ENCODE results near the gene FPGS.

FPGS gene

DNA sequence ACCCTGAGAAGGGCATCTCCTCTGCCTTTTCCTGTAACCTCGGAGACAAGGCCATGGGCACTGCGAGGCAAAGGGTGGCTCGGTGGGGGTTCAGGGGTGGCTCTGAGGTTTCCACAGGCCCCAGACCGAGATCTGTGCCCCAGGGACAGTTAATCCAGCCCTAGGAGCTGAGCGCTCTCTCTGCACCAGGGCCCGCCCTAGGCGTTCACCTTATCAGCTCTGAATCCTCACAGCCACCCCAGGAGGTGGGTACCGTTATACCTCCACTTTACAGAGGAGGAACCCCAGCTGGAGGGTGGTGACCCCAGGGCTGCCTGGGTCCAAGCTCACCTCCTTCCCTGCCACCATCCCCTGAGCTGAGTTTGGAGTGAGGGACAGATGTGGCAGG lies 54.0 kb downstream of the FPGS start:
- H3K4me3 ChIP-seq (ENCODE audit: low read depth, low read length) = no peak overlapping the region

GRCh38 chr9:127857278-127857677 lies 54.6 kb downstream of the FPGS start:
- H3K4me3 ChIP-seq (ENCODE audit: low read depth, low read length) = no peak overlapping the region
- TF ChIP-seq, protein P1, sequence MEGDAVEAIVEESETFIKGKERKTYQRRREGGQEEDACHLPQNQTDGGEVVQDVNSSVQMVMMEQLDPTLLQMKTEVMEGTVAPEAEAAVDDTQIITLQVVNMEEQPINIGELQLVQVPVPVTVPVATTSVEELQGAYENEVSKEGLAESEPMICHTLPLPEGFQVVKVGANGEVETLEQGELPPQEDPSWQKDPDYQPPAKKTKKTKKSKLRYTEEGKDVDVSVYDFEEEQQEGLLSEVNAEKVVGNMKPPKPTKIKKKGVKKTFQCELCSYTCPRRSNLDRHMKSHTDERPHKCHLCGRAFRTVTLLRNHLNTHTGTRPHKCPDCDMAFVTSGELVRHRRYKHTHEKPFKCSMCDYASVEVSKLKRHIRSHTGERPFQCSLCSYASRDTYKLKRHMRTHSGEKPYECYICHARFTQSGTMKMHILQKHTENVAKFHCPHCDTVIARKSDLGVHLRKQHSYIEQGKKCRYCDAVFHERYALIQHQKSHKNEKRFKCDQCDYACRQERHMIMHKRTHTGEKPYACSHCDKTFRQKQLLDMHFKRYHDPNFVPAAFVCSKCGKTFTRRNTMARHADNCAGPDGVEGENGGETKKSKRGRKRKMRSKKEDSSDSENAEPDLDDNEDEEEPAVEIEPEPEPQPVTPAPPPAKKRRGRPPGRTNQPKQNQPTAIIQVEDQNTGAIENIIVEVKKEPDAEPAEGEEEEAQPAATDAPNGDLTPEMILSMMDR (IDR thresholded peaks at IDR 0.05; ENCODE audit: borderline replicate concordance, insufficient read depth, low read depth, low read length) = no peak

More for the DNA sequence above, 54.0 kb downstream of the FPGS start:
- TF ChIP-seq, protein P1 (IDR thresholded peaks at IDR 0.05; ENCODE audit: borderline replicate concordance, insufficient read depth, low read depth, low read length) = no peak

GRCh38 chr9:127858041-127858512 lies 55.4 kb downstream of the FPGS start:
- no peak overlapping the region for H3K4me3 ChIP-seq (ENCODE audit: low read depth, low read length)
- TF ChIP-seq, protein P1 (IDR thresholded peaks at IDR 0.05; ENCODE audit: borderline replicate concordance, insufficient read depth, low read depth, low read length) = no peak

DNA sequence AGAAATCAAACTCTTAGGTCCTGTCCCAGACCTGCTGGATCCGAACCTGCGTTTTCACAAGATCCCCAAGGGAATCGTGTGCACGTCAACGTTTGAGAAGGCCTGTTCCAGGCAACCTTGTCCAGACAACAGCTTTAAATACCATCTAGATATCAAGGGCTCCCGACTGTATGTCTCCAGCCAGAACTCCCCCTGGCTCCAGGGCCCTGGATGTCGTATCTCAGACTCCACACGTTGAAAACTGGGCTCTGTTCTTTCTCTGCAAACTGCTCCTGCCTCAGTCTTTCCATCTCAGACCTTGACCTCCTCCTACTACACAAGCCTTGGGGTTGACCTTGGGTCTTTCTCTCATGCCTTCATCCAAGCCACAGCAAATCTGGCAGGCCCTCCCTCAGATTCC lies 57.6 kb downstream of the FPGS start:
- H3K4me3 ChIP-seq (ENCODE audit: low read depth, low read length) = no peak overlapping the region
- TF ChIP-seq, protein P1 (IDR thresholded peaks at IDR 0.05; ENCODE audit: borderline replicate concordance, insufficient read depth, low read depth, low read length) = no peak

DNA sequence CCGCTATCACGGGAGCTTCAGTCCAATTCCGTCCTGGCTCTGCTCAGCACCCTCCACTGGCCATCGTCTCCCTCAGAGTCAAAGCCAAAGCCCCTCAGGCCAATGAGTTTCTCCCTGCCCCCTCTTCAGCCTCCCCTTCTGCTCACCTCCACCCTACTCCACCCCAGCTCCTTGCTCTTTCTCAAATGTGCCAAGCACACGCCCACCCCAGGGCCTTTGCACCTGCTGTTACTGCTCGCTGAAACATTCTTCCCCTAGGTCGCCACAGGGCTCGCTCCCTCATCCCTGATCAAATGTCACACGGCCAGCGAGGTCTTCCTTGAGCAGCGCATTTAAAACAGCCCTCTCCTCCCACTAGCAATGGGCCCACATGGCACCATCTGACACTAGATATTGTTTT lies 58.1 kb downstream of the FPGS start:
- H3K4me3 ChIP-seq (ENCODE audit: low read depth, low read length) = no peak overlapping the region
- TF ChIP-seq, protein P1 (IDR thresholded peaks at IDR 0.05; ENCODE audit: borderline replicate concordance, insufficient read depth, low read depth, low read length) = no peak

DNA sequence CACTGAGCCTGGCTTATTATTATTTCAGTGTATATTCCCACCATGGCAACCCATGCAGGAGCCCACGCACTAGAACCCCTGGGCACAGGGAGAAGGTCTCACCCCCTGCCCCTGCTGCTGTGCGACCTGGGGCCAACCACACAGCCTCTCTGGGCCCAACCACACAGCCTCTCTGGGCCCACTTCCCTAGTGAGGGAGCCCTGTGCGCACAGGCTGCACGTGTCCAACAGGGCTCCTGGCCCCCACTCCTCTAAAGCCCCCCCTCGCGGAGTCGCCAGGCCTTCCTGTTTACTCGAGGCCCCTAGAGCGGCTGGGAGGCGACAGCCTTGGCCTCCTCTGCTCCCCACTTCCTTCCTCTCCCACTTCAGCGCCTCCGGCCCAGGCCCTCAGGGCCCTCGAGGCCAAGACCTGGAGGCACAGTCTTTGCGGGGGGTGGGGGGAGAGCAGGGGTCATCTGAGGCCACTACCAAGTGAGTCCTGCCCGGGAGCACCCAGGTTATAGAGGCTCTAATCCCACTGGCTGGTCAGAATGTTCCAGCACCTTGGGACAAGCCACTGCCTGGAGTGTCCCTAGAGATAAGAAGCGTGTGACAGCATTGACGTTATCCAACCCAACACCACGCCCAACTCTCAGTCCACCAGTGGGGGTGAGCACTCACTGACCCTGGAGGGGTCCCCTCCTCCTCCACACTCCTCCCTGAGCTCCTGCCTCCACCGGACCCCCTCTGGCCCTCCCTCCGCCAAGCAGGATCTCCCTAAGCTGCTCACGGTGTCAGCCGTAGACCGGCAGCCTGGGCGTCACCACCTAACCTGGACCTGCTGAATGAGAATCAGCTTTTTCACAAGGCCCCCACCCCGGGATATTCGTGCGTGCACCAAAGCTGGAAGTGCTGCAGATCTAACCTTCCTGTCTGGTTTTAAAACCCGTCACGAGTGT lies 59.7 kb downstream of the FPGS start:
- H3K4me3 ChIP-seq (ENCODE audit: low read depth, low read length) = no peak overlapping the region
- TF ChIP-seq, protein P1 (IDR thresholded peaks at IDR 0.05; ENCODE audit: borderline replicate concordance, insufficient read depth, low read depth, low read length) = no peak

DNA sequence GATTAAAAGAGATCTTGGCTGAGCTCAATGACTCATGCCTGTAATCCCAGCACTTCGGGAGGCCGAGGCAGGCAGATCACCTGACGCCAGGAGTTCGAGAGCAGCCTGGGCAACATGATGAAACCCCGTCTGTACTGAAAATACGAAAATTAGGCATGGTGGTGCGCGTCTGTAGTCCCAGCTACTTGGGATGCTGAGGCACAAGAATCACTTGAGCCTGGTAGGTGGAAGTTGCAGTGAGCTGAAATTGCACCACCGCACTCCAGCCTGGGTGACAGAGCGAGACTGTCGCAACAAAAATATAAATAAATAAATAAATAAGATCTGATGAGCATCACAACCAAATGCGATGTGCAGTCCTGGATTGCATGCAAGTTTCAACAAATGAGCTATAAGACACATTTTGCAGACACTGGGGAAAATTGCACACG lies 60.5 kb downstream of the FPGS start:
- no peak overlapping the region for H3K4me3 ChIP-seq (ENCODE audit: low read depth, low read length)
- TF ChIP-seq, protein P1 (IDR thresholded peaks at IDR 0.05; ENCODE audit: borderline replicate concordance, insufficient read depth, low read depth, low read length) = no peak
